ENCODE results near the gene CERS5. TPM values are rescaled to one million over a fixed set of nuclear protein-coding genes. Genes with fewer than 3 reads are reported as not detected.
"Not testable (repeated sequence)": the region's sequence is repeated elsewhere in the genome, so short reads cannot be mapped to it uniquely, and the experiment has no call there.

The CERS5 gene
- total RNA-seq, 1 donor from 2014 or later = 21.9 TPM

- TF ChIP-seq, protein P1, sequence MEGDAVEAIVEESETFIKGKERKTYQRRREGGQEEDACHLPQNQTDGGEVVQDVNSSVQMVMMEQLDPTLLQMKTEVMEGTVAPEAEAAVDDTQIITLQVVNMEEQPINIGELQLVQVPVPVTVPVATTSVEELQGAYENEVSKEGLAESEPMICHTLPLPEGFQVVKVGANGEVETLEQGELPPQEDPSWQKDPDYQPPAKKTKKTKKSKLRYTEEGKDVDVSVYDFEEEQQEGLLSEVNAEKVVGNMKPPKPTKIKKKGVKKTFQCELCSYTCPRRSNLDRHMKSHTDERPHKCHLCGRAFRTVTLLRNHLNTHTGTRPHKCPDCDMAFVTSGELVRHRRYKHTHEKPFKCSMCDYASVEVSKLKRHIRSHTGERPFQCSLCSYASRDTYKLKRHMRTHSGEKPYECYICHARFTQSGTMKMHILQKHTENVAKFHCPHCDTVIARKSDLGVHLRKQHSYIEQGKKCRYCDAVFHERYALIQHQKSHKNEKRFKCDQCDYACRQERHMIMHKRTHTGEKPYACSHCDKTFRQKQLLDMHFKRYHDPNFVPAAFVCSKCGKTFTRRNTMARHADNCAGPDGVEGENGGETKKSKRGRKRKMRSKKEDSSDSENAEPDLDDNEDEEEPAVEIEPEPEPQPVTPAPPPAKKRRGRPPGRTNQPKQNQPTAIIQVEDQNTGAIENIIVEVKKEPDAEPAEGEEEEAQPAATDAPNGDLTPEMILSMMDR (IDR thresholded peaks at IDR 0.05; ENCODE audit: insufficient read depth, low read length, severe bottlenecking) = no peak
- FAIRE-seq (no peak), DNase-seq (ENCODE audit: low read depth) (no peak)
- no peaks in the 10 kb centered on the region for H3K27me3 ChIP-seq (ENCODE audit: control insufficient read depth, insufficient read depth, low read length)
- H3K36me3 ChIP-seq (ENCODE audit: control insufficient read depth, insufficient read depth, low read length) = no peaks in the 10 kb centered on the region
- H3K4me3 ChIP-seq (ENCODE audit: low read depth, low read length) = no peak overlapping the region
Measured at GRCh38 chr12:50160643-50161042, 6.5 kb downstream of the CERS5 start.

DNA sequence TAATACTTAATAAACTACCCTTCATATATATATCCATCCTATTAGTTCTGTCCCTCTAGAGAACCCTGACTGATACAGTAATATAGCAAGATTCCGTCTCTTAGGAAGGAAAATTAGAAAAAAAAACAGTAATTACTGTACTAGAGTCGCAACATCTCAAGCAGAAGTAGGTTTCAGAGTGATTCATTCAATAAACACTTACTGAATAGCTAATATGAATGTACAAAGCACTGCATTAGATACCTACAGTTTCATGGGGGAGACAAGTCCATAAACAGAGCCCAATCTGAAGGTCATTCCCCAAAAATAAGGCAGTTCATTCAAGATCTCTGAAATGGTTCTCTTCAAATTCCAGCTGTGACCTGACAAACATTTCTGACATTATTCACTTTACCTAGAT is 9.9 kb downstream of the CERS5 start:
- FAIRE-seq (no peak), DNase-seq (ENCODE audit: low read depth) (no peak)
- Histone ChIP-seq H3K4me3 (ENCODE audit: low read depth, low read length) (no peak overlapping the region), H3K27me3 (ENCODE audit: control insufficient read depth, insufficient read depth, low read length) (no peaks in the 10 kb centered on the region), H3K36me3 (ENCODE audit: control insufficient read depth, insufficient read depth, low read length) (peaks cover 1% of the 10 kb centered on the region)
- TF ChIP-seq, protein P1 (IDR thresholded peaks at IDR 0.05; ENCODE audit: insufficient read depth, low read length, severe bottlenecking) = no peak

DNA sequence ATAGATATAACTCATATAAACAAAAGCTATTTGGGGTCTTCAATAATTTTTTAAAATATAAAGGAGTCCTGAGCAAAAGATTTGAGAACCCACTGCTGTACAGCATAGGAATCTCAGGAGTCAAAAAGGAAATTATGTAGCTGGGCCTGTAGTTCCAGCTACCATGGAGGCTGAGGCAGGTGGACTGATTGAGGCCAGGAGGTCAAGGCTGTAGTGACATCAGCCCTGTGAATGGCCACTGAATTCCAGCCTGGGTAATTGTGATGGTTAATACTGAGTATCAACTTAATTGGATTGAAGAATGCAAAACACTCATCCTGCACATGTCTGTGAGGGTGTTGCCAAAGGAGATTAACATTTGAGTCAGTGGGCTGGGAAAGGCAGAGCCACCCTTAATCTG is 10.5 kb downstream of the CERS5 start:
- FAIRE-seq (no peak), DNase-seq (ENCODE audit: low read depth) (no peak)
- peaks cover 1% of the 10 kb centered on the region for H3K36me3 ChIP-seq (ENCODE audit: control insufficient read depth, insufficient read depth, low read length)
- TF ChIP-seq, protein P1 (IDR thresholded peaks at IDR 0.05; ENCODE audit: insufficient read depth, low read length, severe bottlenecking) = no peak
- H3K27me3 ChIP-seq (ENCODE audit: control insufficient read depth, insufficient read depth, low read length) = no peaks in the 10 kb centered on the region
- no peak overlapping the region for H3K4me3 ChIP-seq (ENCODE audit: low read depth, low read length)

DNA sequence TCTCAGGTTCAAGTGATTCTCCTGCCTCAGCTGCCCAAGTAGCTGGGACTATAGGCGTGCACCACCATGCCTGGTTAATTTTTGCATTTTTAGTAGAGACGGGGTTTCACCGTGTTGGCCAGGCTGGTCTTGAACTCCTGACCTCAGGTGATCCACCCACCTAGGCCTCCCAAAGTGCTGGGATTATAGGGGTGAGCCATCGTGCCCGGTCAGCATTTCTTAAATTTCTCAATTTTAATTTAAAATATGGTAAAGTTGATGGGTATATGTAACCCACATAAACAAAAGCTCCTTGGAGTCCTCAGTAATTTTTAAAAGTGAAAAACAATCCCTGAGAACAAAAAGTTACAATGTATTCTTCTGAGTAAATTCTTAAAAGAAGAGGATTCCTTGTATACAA is 12.2 kb downstream of the CERS5 start:
- DNase-seq (ENCODE audit: low read depth); H3K4me3 ChIP-seq (ENCODE audit: low read depth, low read length); FAIRE-seq; H3K36me3 ChIP-seq (ENCODE audit: control insufficient read depth, insufficient read depth, low read length); H3K27me3 ChIP-seq (ENCODE audit: control insufficient read depth, insufficient read depth, low read length): not testable (repeated sequence)

DNA sequence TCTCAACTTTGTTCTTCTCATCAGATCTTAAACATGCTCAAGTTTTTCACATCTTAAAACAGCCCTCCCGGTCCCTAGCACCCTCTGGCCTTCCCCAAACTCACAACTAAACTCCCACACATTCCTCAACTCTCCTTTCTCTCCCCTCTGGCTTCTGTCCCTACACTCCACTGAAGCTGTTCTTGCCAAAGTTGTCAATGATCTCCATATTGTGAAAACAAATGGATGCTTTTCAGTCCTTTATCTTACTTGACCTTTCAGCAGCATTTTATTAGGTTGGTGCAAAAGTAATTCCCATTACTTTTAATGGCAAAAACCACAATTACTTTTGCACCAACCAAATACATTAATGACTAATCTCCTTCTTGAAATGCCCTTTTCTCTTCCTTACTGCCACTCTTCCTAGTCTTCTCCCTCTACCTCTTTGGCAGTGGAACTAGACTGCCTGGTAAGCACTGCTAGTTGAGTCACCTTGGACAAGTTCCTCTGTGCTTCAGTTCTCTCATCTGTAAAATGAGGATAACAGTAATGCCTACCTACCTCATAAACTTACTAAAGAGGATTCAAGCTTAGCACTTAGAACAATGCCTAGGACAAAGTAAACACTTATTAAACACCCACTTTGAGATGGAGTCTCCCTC is 16.0 kb downstream of the CERS5 start:
- H3K4me3 ChIP-seq (ENCODE audit: low read depth, low read length) = no peak overlapping the region
- peaks cover 1% of the 10 kb centered on the region for H3K36me3 ChIP-seq (ENCODE audit: control insufficient read depth, insufficient read depth, low read length)
- TF ChIP-seq, protein P1 (IDR thresholded peaks at IDR 0.05; ENCODE audit: insufficient read depth, low read length, severe bottlenecking) = no peak
- no peaks in the 10 kb centered on the region for H3K27me3 ChIP-seq (ENCODE audit: control insufficient read depth, insufficient read depth, low read length)
- no peak for FAIRE-seq
- DNase-seq (ENCODE audit: low read depth) = peak; percentile 41

DNA sequence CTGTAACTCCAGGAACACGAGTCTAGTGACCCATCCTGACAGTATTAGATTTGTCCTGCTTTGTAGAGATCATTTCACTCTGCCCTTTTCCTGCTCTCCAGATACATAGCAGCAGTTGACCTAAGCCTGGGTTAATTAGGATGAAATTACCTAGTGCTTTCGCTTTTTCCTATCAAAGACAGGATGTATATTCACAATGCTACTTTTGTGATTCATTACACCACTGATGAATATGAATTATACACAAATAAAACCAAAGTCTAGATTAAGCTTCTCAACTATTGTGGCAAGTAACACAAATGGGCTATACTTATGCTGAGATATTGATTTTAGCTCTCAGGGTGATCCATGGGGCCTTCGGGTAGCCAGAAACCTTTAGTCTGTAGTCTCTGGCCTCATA is 17.9 kb downstream of the CERS5 start:
- TF ChIP-seq, protein P1 (IDR thresholded peaks at IDR 0.05; ENCODE audit: insufficient read depth, low read length, severe bottlenecking) = no peak
- no peak for FAIRE-seq
- Histone ChIP-seq H3K4me3 (ENCODE audit: low read depth, low read length) (no peak overlapping the region), H3K27me3 (ENCODE audit: control insufficient read depth, insufficient read depth, low read length) (no peaks in the 10 kb centered on the region), H3K36me3 (ENCODE audit: control insufficient read depth, insufficient read depth, low read length) (peaks cover 1% of the 10 kb centered on the region)
- DNase-seq (ENCODE audit: low read depth) = no peak

- not testable (repeated sequence) for H3K36me3 ChIP-seq (ENCODE audit: control insufficient read depth, insufficient read depth, low read length); FAIRE-seq; DNase-seq (ENCODE audit: low read depth); H3K4me3 ChIP-seq (ENCODE audit: low read depth, low read length); H3K27me3 ChIP-seq (ENCODE audit: control insufficient read depth, insufficient read depth, low read length)
Measured at GRCh38 chr12:50148011-50148410, 19.2 kb downstream of the CERS5 start.

Measured in bronchial epithelial cell (primary cell).